Epidermal melanocyte (primary cell): ENCODE measurements around the gene KSR2.

Source experiments
- DNase-seq: peaks from one replicate; pipeline ENCODE4 v3.0.0; 2011; ENCODE audit warnings: low spot score; ENCODE audit not compliant: insufficient read length

The KSR2 gene

GRCh38 chr12:117538032-117538690 lies 430.6 kb downstream of the KSR2 start:
- no peak for DNase-seq

GRCh38 chr12:117533687-117534086 lies 435.1 kb downstream of the KSR2 start:
- no peak for DNase-seq

DNA sequence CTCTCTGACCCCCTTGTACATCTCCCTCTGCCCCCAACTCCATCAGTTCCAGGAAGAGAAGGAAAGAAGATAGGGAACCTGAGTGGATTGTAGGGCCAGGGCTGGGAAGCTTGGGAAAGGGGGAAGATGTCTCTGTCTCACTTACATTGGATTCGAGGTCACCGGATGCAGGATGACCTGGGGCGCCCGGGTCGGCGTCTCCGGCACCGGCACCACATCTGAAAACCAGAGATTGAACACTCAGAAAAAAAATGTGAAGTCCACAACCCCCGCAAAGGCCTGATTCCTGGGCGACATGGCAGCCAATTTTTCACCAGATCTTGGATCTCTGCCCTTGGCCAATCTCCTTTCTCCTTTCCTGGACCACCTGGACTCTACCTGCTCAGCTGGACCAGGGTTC lies 438.0 kb downstream of the KSR2 start:
- DNase-seq, result no peak

- no peak for DNase-seq
Observed at GRCh38 chr12:117528538-117528937, 440.3 kb downstream of the KSR2 start.

DNA sequence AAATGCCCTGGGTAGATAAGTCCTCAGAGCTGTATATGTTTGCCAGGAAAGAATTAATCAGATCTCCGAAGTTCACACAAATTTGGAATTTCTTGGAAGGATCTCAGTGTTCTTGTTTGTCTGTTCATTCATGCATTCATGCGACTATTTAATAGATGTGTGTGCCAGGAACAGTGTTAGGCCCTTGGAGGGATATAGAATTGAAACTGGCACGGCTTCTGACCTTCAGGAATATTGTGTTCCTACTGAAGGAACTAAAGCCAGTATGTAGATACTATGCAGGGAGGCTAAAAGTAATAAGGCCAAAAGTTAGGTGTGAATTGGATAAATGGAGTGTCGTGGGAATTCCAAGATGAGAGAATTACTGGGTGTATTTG lies 441.3 kb downstream of the KSR2 start:
- no peak for DNase-seq

DNA sequence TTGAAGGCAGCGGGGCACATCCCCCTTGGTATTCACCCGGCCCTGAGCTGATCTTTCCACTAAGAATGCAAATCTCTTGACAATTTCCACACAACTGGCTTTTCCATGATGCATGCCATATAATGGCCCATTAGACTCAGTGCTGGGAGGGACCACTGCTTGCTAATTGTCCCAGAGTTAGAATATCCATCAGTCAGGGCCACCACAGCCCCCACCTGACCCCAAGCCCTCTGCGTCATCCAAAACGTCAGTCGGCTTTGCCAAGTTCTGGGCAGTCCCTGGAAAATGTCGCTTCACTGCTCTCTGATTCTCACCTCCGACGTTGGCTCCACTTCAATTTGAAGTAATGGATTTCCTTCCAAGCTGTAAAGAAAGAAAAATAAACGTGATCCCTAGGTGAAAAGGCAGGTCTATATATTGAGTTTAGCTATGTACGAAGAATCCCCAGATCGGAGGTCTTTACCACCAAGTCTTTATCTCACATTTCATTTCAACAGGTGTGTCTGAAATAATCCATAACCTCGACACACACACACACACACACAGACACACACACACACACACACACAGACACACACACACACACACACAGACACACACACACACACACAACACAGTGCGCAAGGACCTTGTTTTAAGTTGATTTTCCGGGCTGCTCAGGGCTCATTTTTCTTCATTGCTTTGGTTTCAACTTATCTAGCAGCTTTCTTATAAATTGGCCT lies 441.9 kb downstream of the KSR2 start:
- no peak for DNase-seq

DNA sequence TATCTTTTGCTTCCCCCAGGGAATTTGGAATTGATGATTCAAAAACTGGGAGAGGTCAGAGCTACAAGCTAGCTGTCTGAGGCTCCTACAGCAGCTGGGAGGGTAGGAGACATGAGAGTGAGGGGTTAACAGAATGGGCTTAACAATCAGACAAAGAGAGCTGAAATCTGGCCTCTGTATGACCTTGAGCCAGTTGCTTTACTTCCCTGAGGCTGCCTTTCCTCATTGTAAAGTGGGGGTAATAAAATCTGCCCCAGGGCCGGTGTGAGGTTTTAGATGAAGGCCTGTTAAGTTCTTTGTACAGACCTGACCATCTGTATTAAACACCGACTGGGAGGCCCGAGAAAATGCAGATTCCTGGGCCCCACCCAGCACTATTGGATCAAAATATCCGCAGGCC lies 443.0 kb downstream of the KSR2 start:
- no peak for DNase-seq

DNA sequence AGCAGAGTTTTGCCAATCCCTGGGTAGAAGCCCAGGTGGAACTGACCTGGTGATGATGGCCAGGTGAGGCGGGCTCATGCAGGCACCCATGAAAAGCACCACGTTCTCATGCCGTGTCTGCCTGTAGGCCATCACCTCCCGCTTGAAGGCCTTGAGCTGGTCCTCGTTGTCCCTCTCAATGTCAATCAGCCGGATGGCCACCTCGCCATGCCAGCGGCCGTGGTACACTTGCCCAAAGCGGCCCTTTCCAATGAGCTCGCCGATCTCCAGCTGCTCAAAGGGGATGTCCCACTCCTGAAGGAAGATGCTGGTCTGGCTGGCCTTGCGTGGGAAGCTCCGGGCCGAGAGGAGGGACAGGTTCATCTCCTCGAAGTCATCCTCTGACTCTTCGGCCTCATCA lies 444.0 kb downstream of the KSR2 start:
- no peak for DNase-seq

- DNase-seq, result no peak
Observed at GRCh38 chr12:117523971-117524370, 444.8 kb downstream of the KSR2 start.

DNA sequence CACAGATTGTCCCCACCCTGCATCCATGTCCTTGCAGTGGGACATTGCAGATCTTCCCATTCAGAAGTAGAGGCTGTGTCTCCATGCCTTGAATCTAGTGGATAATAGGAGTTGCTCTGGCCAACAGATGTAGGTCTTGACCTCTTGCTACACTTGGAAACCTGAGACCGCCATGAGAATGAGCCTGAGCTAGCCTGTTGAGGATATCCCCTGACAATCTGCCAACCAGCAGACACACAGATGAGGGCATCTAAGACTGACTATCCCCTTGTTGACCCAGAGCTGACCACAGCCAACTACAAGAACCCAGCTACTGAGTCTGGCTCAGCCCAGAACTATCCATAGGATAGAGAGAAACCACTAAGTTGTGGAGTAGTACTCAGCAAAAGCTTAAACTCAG lies 446.2 kb downstream of the KSR2 start:
- DNase-seq, result no peak

DNA sequence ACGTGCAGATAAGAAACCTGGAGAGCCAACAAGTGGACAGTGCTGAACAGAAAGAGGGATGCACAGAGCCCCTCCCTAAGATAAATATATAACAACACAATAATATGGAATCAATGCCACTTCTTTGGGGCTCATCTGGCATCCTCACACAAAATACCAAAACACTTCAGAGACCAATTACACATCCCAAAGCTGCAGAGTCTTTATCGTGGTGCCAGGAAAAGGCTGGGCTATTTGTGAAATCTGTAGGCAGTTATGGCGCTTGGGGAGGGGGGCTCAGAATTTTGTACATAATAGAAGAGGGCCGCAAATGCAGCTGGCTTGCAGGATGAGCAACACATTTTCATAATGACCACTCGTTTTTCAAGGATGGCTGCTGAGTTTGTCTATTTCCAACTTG lies 446.9 kb downstream of the KSR2 start:
- no peak for DNase-seq

DNA sequence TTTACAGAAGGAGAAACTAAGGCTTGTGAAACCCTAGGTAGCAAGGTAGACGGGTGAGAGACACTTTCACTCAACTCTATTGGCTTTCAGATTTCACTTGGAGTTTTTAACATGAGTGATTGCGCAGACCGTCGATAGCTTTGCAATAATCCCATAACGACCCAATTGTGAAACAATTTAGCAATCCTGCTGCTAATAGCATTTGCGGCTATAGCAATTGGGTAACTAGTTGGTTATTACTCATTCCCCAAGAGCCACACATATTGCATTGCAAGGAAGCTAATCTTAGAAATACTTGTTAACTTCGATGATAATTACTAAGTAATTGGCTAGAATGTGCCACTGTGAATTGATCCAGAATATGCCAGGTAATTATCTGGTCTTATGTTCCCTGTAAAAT lies 447.4 kb downstream of the KSR2 start:
- DNase-seq, result no peak

DNA sequence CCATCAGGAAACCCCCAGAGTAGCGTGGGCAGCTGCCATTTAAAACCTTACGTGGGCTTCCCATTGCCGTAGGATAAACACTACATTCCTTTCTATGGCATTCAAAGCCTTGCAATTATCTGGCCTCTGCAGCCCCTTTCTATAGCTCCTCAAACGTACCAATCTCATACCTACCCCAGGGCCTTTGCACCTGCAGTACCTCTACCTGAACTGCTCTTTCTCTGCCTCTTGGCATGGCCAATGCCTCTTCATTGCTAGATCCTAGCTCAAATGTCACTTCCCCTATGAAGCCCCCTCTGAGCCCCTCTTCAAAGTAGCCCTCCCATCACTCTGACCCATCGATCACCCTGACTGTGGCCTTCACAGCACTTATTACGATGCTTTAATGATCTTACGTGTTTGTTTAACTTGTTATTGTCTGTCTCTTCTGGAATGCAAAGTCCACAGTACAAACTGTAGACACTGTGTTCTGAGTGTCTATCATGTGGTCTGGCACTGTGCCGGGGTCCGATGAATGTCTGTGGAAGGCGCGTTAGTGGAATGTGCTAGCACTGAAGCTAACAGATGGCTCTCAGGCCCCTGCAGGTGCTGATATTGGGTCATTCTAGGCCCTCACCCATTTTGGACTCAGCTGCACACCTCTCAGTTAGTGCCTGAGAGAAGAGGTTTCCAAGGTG lies 450.1 kb downstream of the KSR2 start:
- no peak for DNase-seq

- no peak for DNase-seq
Observed at GRCh38 chr12:117517219-117517739, 451.5 kb downstream of the KSR2 start.

GRCh38 chr12:117516034-117516433 lies 452.8 kb downstream of the KSR2 start:
- no peak for DNase-seq

GRCh38 chr12:117514016-117514415 lies 454.8 kb downstream of the KSR2 start:
- DNase-seq, result no peak

DNA sequence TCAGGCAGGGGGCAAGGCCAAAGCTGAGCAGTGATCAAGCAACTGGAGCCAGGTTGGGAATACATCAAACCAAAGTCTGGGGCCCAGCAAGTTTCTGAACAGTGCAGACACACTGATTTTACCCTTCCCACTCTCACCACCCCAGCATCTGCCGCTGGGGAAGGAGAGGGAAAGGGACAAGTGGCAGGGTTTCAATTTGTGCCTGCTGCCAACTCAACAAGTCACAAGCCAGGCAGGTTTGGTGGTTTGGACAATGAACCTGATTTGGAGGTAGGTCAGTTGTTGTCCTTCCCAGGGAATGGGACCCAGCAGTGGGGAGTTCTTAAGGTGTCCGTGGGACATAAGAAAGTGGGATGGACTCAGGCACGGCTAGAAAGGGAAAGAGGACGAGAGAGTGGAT lies 455.4 kb downstream of the KSR2 start:
- DNase-seq, result no peak

- no peak for DNase-seq
Observed at GRCh38 chr12:117508468-117508867, 460.3 kb downstream of the KSR2 start.

- DNase-seq, result no peak
Observed at GRCh38 chr12:117507548-117507947, 461.2 kb downstream of the KSR2 start.

DNA sequence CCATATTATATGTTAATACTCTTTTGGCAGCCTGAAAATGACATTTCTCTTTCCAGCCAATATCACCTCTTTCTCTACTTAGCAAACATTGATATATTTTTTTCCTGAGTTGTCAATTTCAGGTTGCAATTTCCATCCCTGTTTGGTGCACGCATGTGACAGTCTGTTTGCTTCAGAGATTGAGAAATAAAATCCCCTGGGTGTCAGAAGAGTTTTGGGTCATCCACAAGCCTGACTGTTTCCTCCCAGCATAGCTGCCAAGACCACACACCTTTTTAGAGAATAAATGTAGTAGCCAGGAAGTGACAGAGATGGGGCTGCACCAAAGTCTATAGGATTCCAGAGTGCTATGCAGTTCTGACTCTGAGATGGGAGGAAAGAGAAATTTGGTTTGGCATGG lies 462.5 kb downstream of the KSR2 start:
- no peak for DNase-seq

GRCh38 chr12:117502633-117503032 lies 466.2 kb downstream of the KSR2 start:
- no peak for DNase-seq

GRCh38 chr12:117502233-117502632 lies 466.6 kb downstream of the KSR2 start:
- DNase-seq, result no peak
